Esophagus muscularis mucosa (tissue), 4 donors: ENCODE data around the gene ARHGAP23.

Experiments
- EP300 ChIP-seq: sonication (generic); formaldehyde crosslinking; IDR thresholded peaks from one replicate; pipeline ENCODE4 v1.6.1; 2017; ENCODE audit warnings: antibody characterized with exemption
- POLR2A ChIP-seq: fragments of 450-650 bp; IDR thresholded peaks from one replicate; pipeline ENCODE4 v1.6.1; 2017; ENCODE audit warnings: antibody characterized with exemption, moderate library complexity, mild to moderate bottlenecking, low read depth
- POLR2AphosphoS5 ChIP-seq, 2 donors: sonication (generic); formaldehyde crosslinking; IDR thresholded peaks; one replicate each; pipeline ENCODE4 v1.6.1; 2017; ENCODE audit warnings: antibody characterized with exemption in 2 of 2
- TF ChIP-seq, protein P1 (sequence below), 3 experiments: fragments of 200-600 bp in 2 of 3; fragments of 450-650 bp in 1 of 3; sonication (generic) in 2 of 3; IDR thresholded peaks; one replicate each; pipeline ENCODE4 v1.5.1; 2017 to 2019; ENCODE audit warnings: antibody characterized with exemption in 3 of 3, mild to moderate bottlenecking in 2 of 3, moderate library complexity in 1 of 3

DNA sequence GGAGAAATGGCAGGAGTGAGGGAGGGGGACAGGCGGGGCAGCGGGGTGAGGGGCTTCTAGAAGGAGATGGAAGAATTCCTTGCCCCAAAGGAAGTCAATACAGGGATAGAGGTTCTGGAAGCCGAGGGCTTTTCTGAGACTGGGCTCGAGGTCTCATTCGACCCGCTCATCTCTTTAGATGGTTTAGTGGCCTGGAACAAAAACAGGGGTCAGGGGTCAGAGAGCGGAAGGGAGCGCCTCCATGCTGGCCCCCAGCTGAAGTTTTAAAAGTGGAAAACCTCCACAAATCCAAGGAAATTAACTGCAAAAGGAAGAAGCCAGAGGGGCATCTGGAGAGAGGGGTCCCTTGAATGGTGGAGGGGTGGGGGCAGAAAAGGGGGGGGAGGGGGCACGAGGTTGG, 105.0 kb downstream of the ARHGAP23 start:
- TF ChIP-seq, protein P1, sequence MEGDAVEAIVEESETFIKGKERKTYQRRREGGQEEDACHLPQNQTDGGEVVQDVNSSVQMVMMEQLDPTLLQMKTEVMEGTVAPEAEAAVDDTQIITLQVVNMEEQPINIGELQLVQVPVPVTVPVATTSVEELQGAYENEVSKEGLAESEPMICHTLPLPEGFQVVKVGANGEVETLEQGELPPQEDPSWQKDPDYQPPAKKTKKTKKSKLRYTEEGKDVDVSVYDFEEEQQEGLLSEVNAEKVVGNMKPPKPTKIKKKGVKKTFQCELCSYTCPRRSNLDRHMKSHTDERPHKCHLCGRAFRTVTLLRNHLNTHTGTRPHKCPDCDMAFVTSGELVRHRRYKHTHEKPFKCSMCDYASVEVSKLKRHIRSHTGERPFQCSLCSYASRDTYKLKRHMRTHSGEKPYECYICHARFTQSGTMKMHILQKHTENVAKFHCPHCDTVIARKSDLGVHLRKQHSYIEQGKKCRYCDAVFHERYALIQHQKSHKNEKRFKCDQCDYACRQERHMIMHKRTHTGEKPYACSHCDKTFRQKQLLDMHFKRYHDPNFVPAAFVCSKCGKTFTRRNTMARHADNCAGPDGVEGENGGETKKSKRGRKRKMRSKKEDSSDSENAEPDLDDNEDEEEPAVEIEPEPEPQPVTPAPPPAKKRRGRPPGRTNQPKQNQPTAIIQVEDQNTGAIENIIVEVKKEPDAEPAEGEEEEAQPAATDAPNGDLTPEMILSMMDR (IDR thresholded peaks at IDR 0.05), result no peak
- TF ChIP-seq POLR2A, result no peak
- no peak for TF ChIP-seq POLR2AphosphoS5 (IDR thresholded peaks at IDR 0.05)
- TF ChIP-seq EP300, result no peak
